A673 (cell line): ENCODE measurements around the gene MED10.

Source experiments
- CTCF ChIP-seq: fragments of 300-800, 200-600 bp; sonication (generic); conservative IDR thresholded peaks from 2 replicates; pipeline ENCODE4 v1.5.1; 2017; ENCODE audit warnings: low read depth, mild to moderate bottlenecking, antibody characterized with exemption, low read length, moderate library complexity, mixed read lengths
- EZH2 ChIP-seq: fragments of 200-600 bp; sonication (generic); IDR thresholded peaks from 2 replicates; pipeline ENCODE4 v1.6.1; 2017; ENCODE audit warnings: borderline replicate concordance, low read depth, mild to moderate bottlenecking, mixed read lengths, antibody characterized with exemption, low read length; ENCODE audit not compliant: poor library complexity, severe bottlenecking

- TF ChIP-seq CTCF (no peak), EZH2 (no peak)
These were observed 32.1 kb upstream of the MED10 start for GRCh38 chr5:6410421-6410820.
